Testis (tissue), 3 donors: ENCODE results near the gene GALNT18. TPM values are rescaled to one million over a fixed set of nuclear protein-coding genes. Genes with fewer than 3 reads are reported as not detected.

Source experiments
- DNase-seq: peaks from one replicate; pipeline ENCODE4 v3.0.0-alpha.2; 2019
- H3K27ac ChIP-seq, 2 donors: fragments of 200-600 bp; sonication (generic); one replicate each; pipeline ENCODE4 v1.5.1; 2019
- H3K27me3 ChIP-seq: fragments of 200-600 bp; sonication (generic); one replicate; pipeline ENCODE4 v1.5.1; 2019
- H3K36me3 ChIP-seq: fragments of 200-600 bp; sonication (generic); one replicate; pipeline ENCODE4 v1.5.1; 2017; ENCODE audit warnings: low read depth; ENCODE audit errors: missing control alignments
- H3K4me1 ChIP-seq: fragments of 200-600 bp; sonication (generic); one replicate; pipeline ENCODE4 v1.5.1; 2019
- H3K4me3 ChIP-seq, 2 donors: fragments of 200-600 bp; sonication (generic); one replicate each; pipeline ENCODE4 v1.5.1; 2017 to 2019
- H3K9me3 ChIP-seq: fragments of 200-600 bp; sonication (generic); one replicate; pipeline ENCODE4 v1.5.1; 2017
- POLR2A ChIP-seq: fragments of 450-650 bp; IDR thresholded peaks from one replicate; pipeline ENCODE4 v1.6.1; 2017; ENCODE audit warnings: antibody characterized with exemption, mild to moderate bottlenecking, moderate library complexity
- WGBS, 2 donors: methylation state at CpG; one replicate each; pipeline ENCODE4 v1.1.5; 2018; 5-methylcytosine and 5-hydroxymethylcytosine counted together
- intact Hi-C: fragments of 100-400 bp; cut with DNase I; formaldehyde crosslinking; loops from one replicate; pipeline ENCODE4 v1.15.1; 2023; ENCODE audit warnings: low total_unique reads
- polyA plus RNA-seq: library from polyadenylated mRNA; stranded (reverse); fragments of 350-450 nt; fragmentation: Illumina TruSeq; extraction: RNeasy Lipid Tissue Mini Kit (QIAGEN cat#74804); gene quantifications from one replicate; pipeline ENCODE4 v1.2.3, GENCODE V29; 2014; ENCODE audit warnings: low read depth, low replicate concordance; ENCODE audit not compliant: insufficient read depth
- total RNA-seq, 2 donors: library from RNA; depleted of rRNA; stranded (reverse); fragments of >200 nt; gene quantifications; one replicate each; pipeline ENCODE4 v1.2.3, GENCODE V29; 2016
- TF ChIP-seq, protein P1 (sequence below), 3 experiments: fragments of 450-650 bp in 2 of 3; fragments of 200-600 bp in 1 of 3; sonication (generic) in 1 of 3; IDR thresholded peaks; one replicate each; pipeline ENCODE4 v1.5.1; 2016 to 2019; ENCODE audit warnings: antibody characterized with exemption in 3 of 3, mild to moderate bottlenecking in 2 of 3, moderate library complexity in 1 of 3

Gene GALNT18
- total and polyA plus RNA-seq, 3 donors from 2014 or later = 39.2 to 106 (median 73.9) TPM

DNA sequence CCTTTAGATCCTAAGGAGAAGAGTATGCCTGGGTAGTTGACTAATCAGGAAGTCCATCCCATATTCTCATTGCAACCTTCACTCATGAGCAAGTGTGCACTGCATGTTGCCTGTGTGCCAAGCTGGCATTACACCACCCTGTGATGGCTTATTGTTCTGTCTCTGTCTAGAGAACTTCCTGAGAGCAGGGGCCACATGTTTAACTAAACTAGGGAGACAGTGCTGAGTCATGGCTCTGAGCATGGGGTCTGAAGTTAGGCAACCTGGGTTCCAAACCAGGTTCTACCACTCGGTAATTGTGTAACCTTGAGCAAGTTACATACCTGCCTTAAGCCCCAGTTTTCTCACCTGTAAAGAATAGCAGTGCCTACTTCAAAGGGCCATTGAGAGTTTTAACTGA, 308.4 kb downstream of the GALNT18 start:
- Histone ChIP-seq H3K4me1 (peaks cover 17% of the 10 kb centered on the region), H3K27ac (peak overlapping the region in 1 of 2 donors; percentile 63), H3K4me3 (no peak overlapping the region), H3K27me3 (no peaks in the 10 kb centered on the region), H3K36me3 (no peaks in the 10 kb centered on the region), H3K9me3 (no peaks in the 10 kb centered on the region)
- 87% methylated on average over 1 of the region's 1 CpG for WGBS, 2 donors
- intact Hi-C loops = no loop called here
- no peak for DNase-seq
- TF ChIP-seq POLR2A = no peak
- TF ChIP-seq, protein P1, sequence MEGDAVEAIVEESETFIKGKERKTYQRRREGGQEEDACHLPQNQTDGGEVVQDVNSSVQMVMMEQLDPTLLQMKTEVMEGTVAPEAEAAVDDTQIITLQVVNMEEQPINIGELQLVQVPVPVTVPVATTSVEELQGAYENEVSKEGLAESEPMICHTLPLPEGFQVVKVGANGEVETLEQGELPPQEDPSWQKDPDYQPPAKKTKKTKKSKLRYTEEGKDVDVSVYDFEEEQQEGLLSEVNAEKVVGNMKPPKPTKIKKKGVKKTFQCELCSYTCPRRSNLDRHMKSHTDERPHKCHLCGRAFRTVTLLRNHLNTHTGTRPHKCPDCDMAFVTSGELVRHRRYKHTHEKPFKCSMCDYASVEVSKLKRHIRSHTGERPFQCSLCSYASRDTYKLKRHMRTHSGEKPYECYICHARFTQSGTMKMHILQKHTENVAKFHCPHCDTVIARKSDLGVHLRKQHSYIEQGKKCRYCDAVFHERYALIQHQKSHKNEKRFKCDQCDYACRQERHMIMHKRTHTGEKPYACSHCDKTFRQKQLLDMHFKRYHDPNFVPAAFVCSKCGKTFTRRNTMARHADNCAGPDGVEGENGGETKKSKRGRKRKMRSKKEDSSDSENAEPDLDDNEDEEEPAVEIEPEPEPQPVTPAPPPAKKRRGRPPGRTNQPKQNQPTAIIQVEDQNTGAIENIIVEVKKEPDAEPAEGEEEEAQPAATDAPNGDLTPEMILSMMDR (IDR thresholded peaks at IDR 0.05) = no peak

DNA sequence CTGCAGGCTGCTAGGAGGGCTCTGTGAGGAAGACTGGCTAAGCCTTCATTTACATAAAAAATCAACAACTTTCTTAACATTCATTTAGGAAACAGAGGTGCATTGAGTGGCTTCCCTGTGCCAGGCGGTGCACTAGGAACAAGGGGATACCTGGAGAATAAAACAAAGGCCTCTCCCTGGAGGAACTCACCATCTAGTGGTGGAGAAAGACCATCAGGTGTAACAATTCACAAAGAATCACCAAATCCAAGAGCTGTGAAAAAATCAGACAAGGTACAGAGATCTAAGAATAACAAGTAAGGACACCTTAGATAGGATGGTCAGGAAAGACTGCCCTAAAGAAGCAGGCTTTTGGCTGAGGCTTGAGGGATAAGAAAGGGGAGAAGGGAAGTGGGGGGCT, 309.1 kb downstream of the GALNT18 start:
- TF ChIP-seq, protein P1 (IDR thresholded peaks at IDR 0.05) = no peak
- TF ChIP-seq POLR2A = no peak
- Histone ChIP-seq H3K27ac (no peak overlapping the region), H3K4me3 (no peak overlapping the region), H3K9me3 (no peaks in the 10 kb centered on the region), H3K36me3 (no peaks in the 10 kb centered on the region), H3K27me3 (no peaks in the 10 kb centered on the region), H3K4me1 (peaks cover 17% of the 10 kb centered on the region)
- intact Hi-C loops = no loop called here
- WGBS, 2 donors = 88 to 100% methylated on average over 1 of the region's 1 CpG
- no peak for DNase-seq

DNA sequence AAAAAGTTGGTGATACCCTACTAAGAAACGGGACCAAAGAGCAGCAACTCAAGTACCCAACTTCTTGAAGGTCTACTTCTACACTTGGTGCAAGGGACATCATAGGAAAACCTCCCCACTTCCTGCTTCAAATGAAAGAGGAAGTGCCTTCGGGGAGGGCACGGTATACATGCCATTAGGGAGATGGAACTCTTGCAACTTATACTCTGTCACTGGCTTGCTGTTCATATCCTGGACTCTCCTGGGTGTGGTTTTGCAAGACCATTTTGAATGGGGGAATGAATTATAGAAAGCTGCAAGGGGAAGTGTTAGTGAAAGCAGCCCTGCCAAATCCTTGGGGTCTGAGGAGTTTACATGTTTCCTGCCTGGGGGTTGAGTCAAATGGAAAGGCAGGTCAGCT, 310.6 kb downstream of the GALNT18 start:
- no peak for DNase-seq
- Histone ChIP-seq H3K4me3 (no peak overlapping the region), H3K27me3 (no peaks in the 10 kb centered on the region), H3K4me1 (peaks cover 17% of the 10 kb centered on the region), H3K36me3 (no peaks in the 10 kb centered on the region), H3K27ac (no peak overlapping the region), H3K9me3 (no peaks in the 10 kb centered on the region)
- WGBS, 2 donors = 64 to 80% methylated on average over 3 of the region's 3 CpGs
- TF ChIP-seq, protein P1 (IDR thresholded peaks at IDR 0.05) = no peak
- TF ChIP-seq POLR2A = no peak
- intact Hi-C loops = no loop called here

DNA sequence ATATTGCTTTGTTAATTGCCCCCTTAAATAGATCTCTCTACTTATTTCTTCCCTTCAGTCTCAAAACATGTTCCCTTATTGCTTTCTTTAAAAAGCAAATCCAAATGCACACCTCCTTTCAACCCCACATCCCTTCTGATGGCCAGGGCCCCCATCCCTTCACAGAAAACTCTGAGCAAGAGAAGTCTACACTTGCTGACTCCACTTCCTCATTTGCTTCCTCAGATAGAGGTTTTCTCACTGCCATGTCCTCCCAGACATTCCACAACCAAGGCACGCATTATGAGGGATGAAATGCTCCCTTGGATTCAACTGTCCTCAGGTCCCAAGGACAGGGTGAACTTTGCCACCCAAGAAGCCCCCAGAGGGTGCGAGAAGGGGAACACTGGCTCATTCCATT, 311.9 kb downstream of the GALNT18 start:
- H3K4me3 ChIP-seq = no peak overlapping the region
- intact Hi-C loops = no loop called here
- no peaks in the 10 kb centered on the region for H3K36me3 ChIP-seq
- no peak for TF ChIP-seq POLR2A
- TF ChIP-seq, protein P1 (IDR thresholded peaks at IDR 0.05) = no peak
- whole genome bisulfite sequencing, 2 donors = 81 to 97% methylated on average over 2 of the region's 2 CpGs
- no peaks in the 10 kb centered on the region for H3K27me3 ChIP-seq
- H3K27ac ChIP-seq = no peak overlapping the region
- no peaks in the 10 kb centered on the region for H3K9me3 ChIP-seq
- H3K4me1 ChIP-seq = peaks cover 19% of the 10 kb centered on the region
- no peak for DNase-seq

DNA sequence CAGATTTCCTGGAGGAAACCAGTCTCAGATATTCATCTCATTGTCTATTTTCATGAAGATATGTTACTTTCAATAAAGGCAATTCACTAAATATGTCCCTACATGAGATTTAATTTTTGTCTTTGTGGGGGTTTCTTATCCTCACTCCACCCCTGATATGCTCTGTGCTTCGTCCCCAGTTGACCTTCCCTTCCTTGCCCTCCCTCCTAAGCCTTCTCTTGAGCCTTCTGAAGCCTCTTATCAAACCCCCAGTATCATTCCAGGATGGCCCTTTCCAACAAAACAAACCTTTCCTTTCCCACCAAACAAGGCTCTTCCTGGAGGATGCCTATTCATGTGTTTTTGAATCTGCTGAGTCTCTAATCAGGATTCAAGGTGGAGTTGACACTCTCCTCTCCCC, 313.6 kb downstream of the GALNT18 start:
- Histone ChIP-seq H3K36me3 (no peaks in the 10 kb centered on the region), H3K4me1 (peaks cover 6% of the 10 kb centered on the region), H3K9me3 (no peaks in the 10 kb centered on the region), H3K27ac (no peak overlapping the region), H3K27me3 (no peaks in the 10 kb centered on the region), H3K4me3 (no peak overlapping the region)
- 46 to 53% methylated on average over 1 of the region's 1 CpG for WGBS, 2 donors
- intact Hi-C loops = no loop called here
- TF ChIP-seq POLR2A = no peak
- DNase-seq = no peak
